H1 (cell line): Measurements from ENCODE around the gene BIRC7. TPM values are rescaled to one million over a fixed set of nuclear protein-coding genes. Genes with fewer than 3 reads are reported as not detected.

Source experiments
- CTCF ChIA-PET: fragments of 300-600 bp; sonication (Branson Sonifier 250); formaldehyde crosslinking; loops from one replicate; lab custom pipeline; 2021; ENCODE audit not compliant: partially characterized antibody; lab: Charles Lee
- POLR2A ChIA-PET: fragments of 300-600 bp; sonication (Branson Sonifier 250); formaldehyde crosslinking; loops from one replicate; lab custom pipeline; 2021; ENCODE audit warnings: inconsistent platforms; ENCODE audit not compliant: partially characterized antibody; lab: Charles Lee
- DNase-seq, 2 experiments: peaks; one replicate each; pipeline versions ENCODE4 v3.0.0 to v3.0.0-alpha.2; 2010 to 2022; ENCODE audit warnings: low spot score in 2 of 2, low read depth in 1 of 2, mixed read lengths in 1 of 2
- FAIRE-seq: peaks from 2 replicates; lab custom pipeline; 2011; peaks lifted over from hg19 to GRCh38; lab: Jason Lieb, UNC
- H2AFZ ChIP-seq: 2 replicates; pipeline ENCODE4 v1.8.1; 2012; ENCODE audit warnings: low read length, inconsistent platforms
- H2AK5ac ChIP-seq: 2 replicates; pipeline ENCODE4 v1.6.1; 2013; ENCODE audit warnings: low read depth, low read length
- H2BK120ac ChIP-seq: replicated peaks from 2 replicates; pipeline ENCODE3; 2013; ENCODE audit warnings: low read depth, low read length, inconsistent platforms
- H2BK12ac ChIP-seq: 2 replicates; pipeline ENCODE4 v1.6.1; 2013; ENCODE audit warnings: low read depth, low read length
- H2BK15ac ChIP-seq: 2 replicates; pipeline ENCODE4 v1.6.1; 2013; ENCODE audit warnings: low read length
- H2BK20ac ChIP-seq: 2 replicates; pipeline ENCODE4 v1.6.1; 2013; ENCODE audit warnings: low read length
- H2BK5ac ChIP-seq: 2 replicates; pipeline ENCODE4 v1.6.1; 2013; ENCODE audit warnings: low read depth, low read length
- H3K14ac ChIP-seq: 2 replicates; pipeline ENCODE4 v1.6.1; 2013; ENCODE audit warnings: inconsistent platforms; ENCODE audit not compliant: insufficient read length
- H3K18ac ChIP-seq: 2 replicates; pipeline ENCODE4 v1.6.1; 2013; ENCODE audit warnings: low read length; ENCODE audit errors: extremely low read depth
- H3K23ac ChIP-seq: 2 replicates; pipeline ENCODE4 v1.6.1; 2013; ENCODE audit warnings: inconsistent platforms; ENCODE audit not compliant: insufficient read length
- H3K23me2 ChIP-seq: 2 replicates; pipeline ENCODE4 v1.6.1; 2013; ENCODE audit warnings: low read depth, low read length
- H3K27ac ChIP-seq: 2 replicates; pipeline ENCODE4 v1.6.1; 2011; ENCODE audit warnings: low read depth, low read length, inconsistent platforms
- H3K27me3 ChIP-seq, 4 experiments: replicated peaks in 1 of 4; 1 replicate in 1 of 4; 2 replicates in 3 of 4; pipeline versions ENCODE4 v1.6.1 to v1.8.1; 2011 to 2013; ENCODE audit warnings: low read length in 3 of 4, mild to moderate bottlenecking in 3 of 4, inconsistent platforms in 2 of 4, mixed read lengths in 2 of 4, moderate library complexity in 1 of 4; ENCODE audit not compliant: control insufficient read depth in 3 of 4, insufficient read depth in 3 of 4; ENCODE audit errors: extremely low read depth in 1 of 4
- H3K36me3 ChIP-seq, 4 experiments: 2 replicates each; pipeline versions ENCODE4 v1.6.1 to v1.8.1; 2011 to 2013; ENCODE audit warnings: mild to moderate bottlenecking in 4 of 4, low read length in 3 of 4, moderate library complexity in 2 of 4, control low read depth in 1 of 4, inconsistent platforms in 1 of 4; ENCODE audit not compliant: insufficient read depth in 4 of 4, control insufficient read depth in 2 of 4
- H3K4ac ChIP-seq: replicated peaks from 2 replicates; pipeline ENCODE3; 2013; ENCODE audit warnings: low read length, low read depth, mixed read lengths, inconsistent platforms; ENCODE audit not compliant: insufficient read length
- H3K4me1 ChIP-seq, 4 experiments: replicated peaks in 1 of 4; 1 replicate in 1 of 4; 2 replicates in 3 of 4; pipeline versions ENCODE4 v1.6.1 to v1.8.1; 2011 to 2013; ENCODE audit warnings: low read length in 3 of 4, inconsistent platforms in 2 of 4, mixed read lengths in 1 of 4; ENCODE audit not compliant: insufficient read depth in 4 of 4, control insufficient read depth in 3 of 4
- H3K4me2 ChIP-seq, 2 experiments: 2 replicates each; pipeline versions ENCODE4 v1.6.1 to v1.8.1; 2011 to 2013; ENCODE audit warnings: low read depth in 2 of 2, low read length in 2 of 2, control low read depth in 1 of 2, inconsistent platforms in 1 of 2, mild to moderate bottlenecking in 1 of 2; ENCODE audit not compliant: insufficient read depth in 1 of 2
- H3K4me3 ChIP-seq, 4 experiments: fragments of 200-600, 300-600 bp in 1 of 4; sonication (generic), shearing (Covaris generic), sonication (Bioruptor Twin) in 1 of 4; 2 replicates each; pipeline versions ENCODE4 v1.5.1 to v1.8.1; 2011 to 2016; ENCODE audit warnings: low read length in 4 of 4, low read depth in 3 of 4, control low read depth in 2 of 4, inconsistent platforms in 2 of 4, mild to moderate bottlenecking in 2 of 4, mixed read lengths in 1 of 4, moderate library complexity in 1 of 4; ENCODE audit not compliant: insufficient read depth in 2 of 4; ENCODE audit errors: extremely low read depth in 1 of 4
- H3K56ac ChIP-seq: replicated peaks from 2 replicates; pipeline ENCODE3; 2013; ENCODE audit warnings: low read depth, mild to moderate bottlenecking, mixed read lengths, low read length, inconsistent platforms; ENCODE audit not compliant: insufficient read length
- H3K79me1 ChIP-seq: 2 replicates; pipeline ENCODE4 v1.6.1; 2013; ENCODE audit warnings: low read depth, low read length, control low read depth
- H3K79me2 ChIP-seq, 2 experiments: 2 replicates each; pipeline versions ENCODE4 v1.6.1 to v1.8.1; 2012 to 2013; ENCODE audit warnings: low read length in 2 of 2, mild to moderate bottlenecking in 2 of 2, inconsistent platforms in 1 of 2; ENCODE audit not compliant: insufficient read depth in 2 of 2, control insufficient read depth in 1 of 2
- H3K9ac ChIP-seq, 4 experiments: replicated peaks in 1 of 4; 1 replicate in 1 of 4; 2 replicates in 3 of 4; pipeline versions ENCODE4 v1.6.1 to v1.8.1; 2011 to 2013; ENCODE audit warnings: low read depth in 3 of 4, low read length in 3 of 4, control low read depth in 2 of 4, mild to moderate bottlenecking in 2 of 4, moderate library complexity in 2 of 4, inconsistent platforms in 1 of 4; ENCODE audit errors: extremely low read depth in 1 of 4
- H3K9me3 ChIP-seq, 2 experiments: 2 replicates each; pipeline versions ENCODE4 v1.6.1 to v1.8.1; 2012 to 2013; ENCODE audit warnings: mild to moderate bottlenecking in 2 of 2, moderate library complexity in 2 of 2, control low read depth in 1 of 2, inconsistent platforms in 1 of 2, low read depth in 1 of 2, low read length in 1 of 2, mixed read lengths in 1 of 2; ENCODE audit not compliant: insufficient read depth in 2 of 2
- H4K20me1 ChIP-seq, 2 experiments: replicated peaks in 1 of 2; 2 replicates each; pipeline versions ENCODE3 to v1.8.1; 2011 to 2013; ENCODE audit warnings: inconsistent platforms in 2 of 2, low read length in 2 of 2, mild to moderate bottlenecking in 1 of 2; ENCODE audit not compliant: insufficient read depth in 2 of 2, control insufficient read depth in 1 of 2
- H4K5ac ChIP-seq: 2 replicates; pipeline ENCODE4 v1.6.1; 2013; ENCODE audit warnings: low read length, low read depth, mixed read lengths, inconsistent platforms; ENCODE audit not compliant: insufficient read length
- H4K8ac ChIP-seq: 2 replicates; pipeline ENCODE4 v1.8.0; 2013; ENCODE audit warnings: mild to moderate bottlenecking, moderate library complexity, low read length, inconsistent platforms; ENCODE audit not compliant: insufficient read depth; ENCODE audit errors: extremely low read depth
- H4K91ac ChIP-seq: replicated peaks from 2 replicates; pipeline ENCODE3; 2013; ENCODE audit warnings: low read length, mixed read lengths, inconsistent platforms; ENCODE audit not compliant: insufficient read length
- ASH2L ChIP-seq: fragments of 200-600, 300-600 bp; sonication (generic); IDR thresholded peaks from one replicate; pipeline ENCODE4 v1.7.1; 2017; ENCODE audit warnings: low read length
- POU5F1 ChIP-seq: IDR thresholded peaks from 2 replicates; pipeline ENCODE4 v1.6.1; 2011; ENCODE audit warnings: low read depth, mild to moderate bottlenecking, low read length, moderate library complexity
- ZNF274 ChIP-seq: IDR thresholded peaks from 2 replicates; pipeline ENCODE4 v1.7.0; 2012; ENCODE audit warnings: low read length, borderline replicate concordance; ENCODE audit errors: extremely low read depth
- WGBS, 2 experiments: shearing (Covaris generic) in 1 of 2; methylation state at CpG; one replicate each; pipeline versions ENCODE4 v1.1.6 to v1.1.7; 2013 to 2015; ENCODE audit warnings: low lambda C conversion rate in 2 of 2, mixed read lengths in 2 of 2, inconsistent platforms in 1 of 2, low coverage in 1 of 2, missing lambda C conversion rate in 1 of 2; ENCODE audit not compliant: insufficient replicate concordance in 2 of 2, insufficient coverage in 1 of 2, insufficient read length in 1 of 2; ENCODE audit errors: extremely low coverage in 1 of 2, missing lambda C conversion rate in 1 of 2; 5-methylcytosine and 5-hydroxymethylcytosine counted together
- polyA plus RNA-seq, 7 experiments: library from polyadenylated mRNA; depleted of rRNA in 3 of 7; stranded (reverse) in 5 of 7; unstranded in 2 of 7; fragments of >200 nt in 5 of 7; fragments of 200-250 nt in 2 of 7; gene quantifications; 1 replicate in 5 of 7; 2 replicates in 1 of 7; 4 replicates in 1 of 7; pipeline versions ENCODE4 v1.2.1 to v1.2.3, GENCODE V29; 2011 to 2013; ENCODE audit warnings: missing spikeins in 2 of 7, mixed read lengths in 2 of 7
- total RNA-seq: library from RNA; stranded (reverse); fragmentation: NEBNext Ultra II Directional; extraction: Animal tissue kit (Norgen Biotek cat#: 25700); gene quantifications from 2 replicates; pipeline ENCODE4 v1.2.1, GENCODE V29; 2021

BIRC7 gene
- total and polyA plus RNA-seq, 2 of the 8 experiments (the other 6 are each of a cell fraction or from before 2014, with no cell fraction given): 0.11 to 0.41 TPM

DNA sequence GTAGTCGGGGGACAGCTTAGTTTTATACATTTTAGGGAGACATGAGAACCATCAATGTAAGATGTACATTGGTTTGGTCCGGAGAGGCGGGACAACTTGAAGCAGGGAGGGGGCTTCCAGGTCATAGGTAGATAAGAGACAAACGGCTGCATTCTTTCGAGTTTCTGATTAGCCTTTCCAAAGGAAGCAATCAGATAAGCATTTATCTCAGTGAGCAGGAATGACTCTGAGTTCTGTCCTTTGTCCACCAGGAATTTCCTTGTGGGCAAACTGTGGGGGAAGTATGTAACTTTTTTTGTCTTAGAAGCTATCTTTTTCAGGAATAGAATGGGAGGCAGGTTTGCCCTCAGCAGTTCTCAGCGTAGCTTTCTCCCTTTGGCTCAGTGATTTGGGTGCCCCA is 21.2 kb upstream of the BIRC7 start:
- peaks cover 14 to 31% (median 28%) of the 10 kb centered on the region in 4 experiments; a peak in 7 of 8 replicates for H3K36me3 ChIP-seq
- no peak overlapping the region for H3K56ac ChIP-seq
- H3K79me1 ChIP-seq: peaks cover 9% of the 10 kb centered on the region
- no peak for TF ChIP-seq POU5F1
- no peak for TF ChIP-seq ZNF274
- TF ChIP-seq ASH2L: no peak
- peak overlapping the region; percentile 59 to 89 for H3K4me2 ChIP-seq
- H2AFZ ChIP-seq: no peak overlapping the region
- CTCF ChIA-PET: interaction anchor here (0.9 to 3.8 kb wide), 19 partner anchors 8 to 191 kb away, joined by 3 to 46 read pairs (median 5); partner anchors contain the start of gene ARFGAP1
- FAIRE-seq (no peak), DNase-seq (no peak)
- H3K27ac ChIP-seq: no peak overlapping the region
- peaks cover 5% of the 10 kb centered on the region; the same call in 1 of the 2 replicates for H3K23me2 ChIP-seq
- no peak overlapping the region for H3K9ac ChIP-seq
- H3K4me3 ChIP-seq: peak overlapping the region in 3 of 4 experiments; percentile 69 to 92 (median 87); a peak in 3 of 8 replicates
- H4K8ac ChIP-seq: no peak overlapping the region
- H2AK5ac ChIP-seq: no peak overlapping the region
- H2BK120ac ChIP-seq: no peak overlapping the region
- H3K18ac ChIP-seq: no peak overlapping the region
- peaks cover 0 to 11% (median 2%) of the 10 kb centered on the region in 4 experiments; a peak in 4 of 7 replicates for H3K4me1 ChIP-seq
- no peak overlapping the region for H2BK5ac ChIP-seq
- H3K27me3 ChIP-seq: no peaks in the 10 kb centered on the region
- no peak overlapping the region for H2BK15ac ChIP-seq
- H4K91ac ChIP-seq: no peak overlapping the region
- H3K79me2 ChIP-seq: peaks cover 29 to 60% of the 10 kb centered on the region in 2 experiments
- H2BK20ac ChIP-seq: no peak overlapping the region
- H3K23ac ChIP-seq: no peak overlapping the region
- H3K14ac ChIP-seq: no peak overlapping the region
- H4K5ac ChIP-seq: no peak overlapping the region
- no peaks in the 10 kb centered on the region for H3K9me3 ChIP-seq
- 59% methylated on average over 6 of the region's 6 CpGs; no CpG with 5 or more reads in 1 of the 2 experiments for WGBS, 2 experiments
- H3K4ac ChIP-seq: no peak overlapping the region
- no peak overlapping the region for H2BK12ac ChIP-seq
- H4K20me1 ChIP-seq: peaks cover 22 to 23% of the 10 kb centered on the region in 2 experiments
- POLR2A ChIA-PET: interaction anchor here (1.1 to 2.5 kb wide), 11 partner anchors 8 to 255 kb away, joined by 3 to 14 read pairs (median 6); no protein-coding TSS in a partner anchor
